Trophoblast cell (in vitro differentiated cells and primary cell): ENCODE measurements around the gene CLEC1B.
"Not testable (repeated sequence)": the region's sequence is repeated elsewhere in the genome, so short reads cannot be mapped to it uniquely, and the experiment has no call there.

Source experiments
- DNase-seq, 2 donors: peaks; one replicate each; pipeline ENCODE4 v3.0.0-alpha.2; 2016
- H2AFZ ChIP-seq: 2 replicates; pipeline ENCODE4 v1.6.1; 2013; ENCODE audit warnings: low read length, moderate library complexity, mild to moderate bottlenecking; ENCODE audit not compliant: insufficient read depth, poor library complexity
- H2AK5ac ChIP-seq: 2 replicates; pipeline ENCODE4 v1.6.1; 2013; ENCODE audit warnings: mild to moderate bottlenecking, low read length
- H2BK120ac ChIP-seq: 2 replicates; pipeline ENCODE4 v1.6.1; 2013; ENCODE audit warnings: low read length, mild to moderate bottlenecking, moderate library complexity; ENCODE audit not compliant: insufficient read depth, poor library complexity
- H2BK12ac ChIP-seq: 2 replicates; pipeline ENCODE4 v1.6.1; 2013; ENCODE audit warnings: mild to moderate bottlenecking, low read length, moderate library complexity
- H2BK5ac ChIP-seq: 2 replicates; pipeline ENCODE4 v1.6.1; 2013; ENCODE audit warnings: low read length, low read depth, moderate library complexity, mild to moderate bottlenecking; ENCODE audit not compliant: poor library complexity
- H3K14ac ChIP-seq: 2 replicates; pipeline ENCODE4 v1.6.1; 2013; ENCODE audit warnings: mild to moderate bottlenecking, low read length
- H3K18ac ChIP-seq: 2 replicates; pipeline ENCODE4 v1.6.1; 2013; ENCODE audit warnings: mild to moderate bottlenecking, low read length
- H3K23ac ChIP-seq: 2 replicates; pipeline ENCODE4 v1.6.1; 2013; ENCODE audit warnings: low read length
- H3K27ac ChIP-seq: 2 replicates; pipeline ENCODE4 v1.5.1; 2013; ENCODE audit warnings: low read depth, mild to moderate bottlenecking, inconsistent platforms, low read length, moderate library complexity
- H3K27me3 ChIP-seq: 2 replicates; pipeline ENCODE4 v1.6.1; 2013; ENCODE audit warnings: inconsistent platforms, mild to moderate bottlenecking, low read length, moderate library complexity; ENCODE audit not compliant: insufficient read depth
- H3K36me3 ChIP-seq, 2 experiments: 1 replicate in 1 of 2; 2 replicates in 1 of 2; pipeline ENCODE4 v1.6.1; 2013; ENCODE audit warnings: low read length in 2 of 2, mild to moderate bottlenecking in 2 of 2, moderate library complexity in 1 of 2; ENCODE audit not compliant: insufficient read depth in 2 of 2, control insufficient read depth in 1 of 2
- H3K4ac ChIP-seq: 2 replicates; pipeline ENCODE4 v1.6.1; 2013; ENCODE audit warnings: low read depth, mild to moderate bottlenecking, low read length, moderate library complexity
- H3K4me1 ChIP-seq, 2 experiments: 1 replicate in 1 of 2; 2 replicates in 1 of 2; pipeline ENCODE4 v1.6.1; 2013; ENCODE audit warnings: low read length in 2 of 2, mild to moderate bottlenecking in 2 of 2, moderate library complexity in 1 of 2; ENCODE audit not compliant: insufficient read depth in 2 of 2, control insufficient read depth in 1 of 2
- H3K4me2 ChIP-seq: 2 replicates; pipeline ENCODE4 v1.6.1; 2013; ENCODE audit warnings: inconsistent platforms, mild to moderate bottlenecking, low read length, moderate library complexity
- H3K4me3 ChIP-seq: 2 replicates; pipeline ENCODE4 v1.5.1; 2013; ENCODE audit warnings: mild to moderate bottlenecking, low read depth, low read length, inconsistent platforms
- H3K79me1 ChIP-seq: one replicate; pipeline ENCODE4 v1.6.1; 2013; ENCODE audit warnings: low read length
- H3K79me2 ChIP-seq: 2 replicates; pipeline ENCODE4 v1.6.1; 2013; ENCODE audit warnings: low read length, mild to moderate bottlenecking; ENCODE audit not compliant: control insufficient read depth, insufficient read depth, poor library complexity
- H3K9ac ChIP-seq: 2 replicates; pipeline ENCODE4 v1.6.1; 2013; ENCODE audit warnings: mild to moderate bottlenecking, low read length
- H3K9me3 ChIP-seq: 2 replicates; pipeline ENCODE4 v1.6.1; 2013; ENCODE audit warnings: low read depth, mild to moderate bottlenecking, control low read depth, inconsistent platforms, low read length; ENCODE audit not compliant: insufficient read depth
- H4K12ac ChIP-seq: 2 replicates; pipeline ENCODE4 v1.6.1; 2013; ENCODE audit warnings: low read depth, mild to moderate bottlenecking, low read length, moderate library complexity
- H4K8ac ChIP-seq: 2 replicates; pipeline ENCODE4 v1.6.1; 2013; ENCODE audit warnings: low read depth, mild to moderate bottlenecking, low read length, moderate library complexity
- H4K91ac ChIP-seq: one replicate; pipeline ENCODE4 v1.6.1; 2013; ENCODE audit warnings: low read depth, mild to moderate bottlenecking, low read length, moderate library complexity
- WGBS: extraction: QIAGEN DNeasy Blood & Tissue Kit; methylation state at CpG from one replicate; pipeline ENCODE4 v1.1.7; 2013; ENCODE audit warnings: missing lambda C conversion rate; ENCODE audit not compliant: insufficient read length, insufficient coverage; ENCODE audit errors: extremely low coverage; 5-methylcytosine and 5-hydroxymethylcytosine counted together

The CLEC1B gene

DNA sequence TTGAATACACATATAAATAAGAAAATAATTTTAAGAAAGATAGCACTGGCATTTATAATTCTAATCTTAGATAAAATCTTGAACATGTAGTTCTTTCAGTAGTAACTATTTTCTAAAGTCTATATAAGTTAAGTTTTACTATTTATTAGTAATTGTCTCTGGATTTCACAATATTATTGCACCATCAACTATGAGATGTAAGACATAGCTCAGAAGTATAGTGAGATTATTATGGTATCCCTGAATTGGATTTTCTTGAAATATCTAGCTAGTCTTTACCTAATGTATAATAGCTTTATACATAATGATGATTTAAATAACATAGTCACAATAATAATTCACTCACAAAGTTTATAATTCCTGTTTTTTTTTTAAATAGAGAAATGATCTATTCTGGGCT is 21.0 kb downstream of the CLEC1B start:
- Histone ChIP-seq H2BK5ac (no peak overlapping the region), H3K18ac (no peak overlapping the region), H3K27me3 (no peaks in the 10 kb centered on the region), H3K4me1 (no peaks in the 10 kb centered on the region), H3K27ac (no peak overlapping the region), H3K14ac (no peak overlapping the region), H3K4me2 (no peak overlapping the region), H3K23ac (no peak overlapping the region), H2BK12ac (no peak overlapping the region), H3K36me3 (no peaks in the 10 kb centered on the region), H2AFZ (no peak overlapping the region), H3K4ac (no peak overlapping the region), H3K9me3 (peaks cover 7% of the 10 kb centered on the region), H3K9ac (no peak overlapping the region), H3K4me3 (no peak overlapping the region), H4K8ac (no peak overlapping the region), H2AK5ac (no peak overlapping the region), H4K12ac (no peak overlapping the region), H4K91ac (no peak overlapping the region), H3K79me2 (no peaks in the 10 kb centered on the region), H2BK120ac (no peak overlapping the region), H3K79me1 (no peaks in the 10 kb centered on the region)
- DNase-seq, result peak in 1 of 2 donors; percentile 11

DNA sequence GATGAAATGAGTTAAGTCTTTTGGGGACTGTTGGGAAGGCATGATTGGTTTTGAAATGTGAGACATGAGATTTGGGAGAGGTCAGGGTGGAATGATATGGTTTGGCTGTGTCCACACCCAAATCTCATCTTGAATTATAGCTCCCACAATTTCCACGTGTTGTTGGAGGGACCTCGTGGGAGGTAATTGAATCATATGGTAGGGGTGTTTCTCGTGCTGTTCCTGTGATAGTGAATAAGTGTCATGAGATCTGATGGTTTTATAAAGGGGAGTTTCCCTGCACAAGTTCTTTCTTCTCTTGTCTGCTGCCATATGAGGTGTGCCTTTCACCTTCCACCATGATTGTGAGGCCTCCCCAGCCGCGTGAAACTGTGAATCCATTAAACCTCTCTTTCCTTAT is 22.3 kb downstream of the CLEC1B start:
- no CpG with 5 or more reads among the region's 5 CpGs for WGBS
- not testable (repeated sequence) for H3K4me1 ChIP-seq, H3K14ac ChIP-seq, H4K91ac ChIP-seq, H3K4me3 ChIP-seq, H3K9ac ChIP-seq, H3K27me3 ChIP-seq, H2AFZ ChIP-seq, H3K36me3 ChIP-seq, H3K4ac ChIP-seq, H3K18ac ChIP-seq, H3K4me2 ChIP-seq, H2BK12ac ChIP-seq, H3K9me3 ChIP-seq, H3K79me1 ChIP-seq, H3K27ac ChIP-seq, DNase-seq, H4K12ac ChIP-seq, H2BK5ac ChIP-seq, H4K8ac ChIP-seq, H3K79me2 ChIP-seq, H3K23ac ChIP-seq, H2BK120ac ChIP-seq, H2AK5ac ChIP-seq

DNA sequence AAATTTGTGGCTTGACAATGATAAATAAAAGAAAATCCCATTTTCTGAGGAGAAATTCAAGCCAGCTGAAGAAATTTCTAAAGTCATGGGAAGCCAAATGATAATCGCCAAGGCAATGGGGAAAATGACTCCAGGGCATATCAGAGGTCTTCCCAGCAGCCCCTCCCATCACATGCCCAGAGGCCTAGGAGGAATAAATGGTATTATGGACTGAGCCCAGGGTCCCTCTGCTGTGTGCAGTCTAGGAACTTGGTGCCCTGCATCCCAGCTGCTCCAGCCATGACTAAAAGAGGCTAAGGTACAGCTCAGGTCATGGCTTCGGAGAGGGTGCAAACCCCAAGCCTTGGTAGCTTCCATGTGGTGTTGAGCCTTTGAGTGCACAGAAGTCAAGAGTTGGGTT is 23.3 kb downstream of the CLEC1B start:
- Histone ChIP-seq H3K23ac (no peak overlapping the region), H3K4ac (no peak overlapping the region), H2BK120ac (no peak overlapping the region), H2BK12ac (no peak overlapping the region), H3K4me2 (no peak overlapping the region), H3K36me3 (no peaks in the 10 kb centered on the region), H3K9ac (no peak overlapping the region), H3K9me3 (peaks cover 7% of the 10 kb centered on the region), H3K79me2 (no peaks in the 10 kb centered on the region), H3K79me1 (no peaks in the 10 kb centered on the region), H2BK5ac (no peak overlapping the region), H2AFZ (no peak overlapping the region), H3K27ac (no peak overlapping the region), H4K91ac (no peak overlapping the region), H4K8ac (no peak overlapping the region), H3K14ac (no peak overlapping the region), H3K4me3 (no peak overlapping the region), H3K4me1 (no peaks in the 10 kb centered on the region), H4K12ac (no peak overlapping the region), H3K18ac (no peak overlapping the region), H3K27me3 (no peaks in the 10 kb centered on the region), H2AK5ac (no peak overlapping the region)
- DNase-seq, result no peak
- WGBS, result no CpG with 5 or more reads among the region's 2 CpGs

DNA sequence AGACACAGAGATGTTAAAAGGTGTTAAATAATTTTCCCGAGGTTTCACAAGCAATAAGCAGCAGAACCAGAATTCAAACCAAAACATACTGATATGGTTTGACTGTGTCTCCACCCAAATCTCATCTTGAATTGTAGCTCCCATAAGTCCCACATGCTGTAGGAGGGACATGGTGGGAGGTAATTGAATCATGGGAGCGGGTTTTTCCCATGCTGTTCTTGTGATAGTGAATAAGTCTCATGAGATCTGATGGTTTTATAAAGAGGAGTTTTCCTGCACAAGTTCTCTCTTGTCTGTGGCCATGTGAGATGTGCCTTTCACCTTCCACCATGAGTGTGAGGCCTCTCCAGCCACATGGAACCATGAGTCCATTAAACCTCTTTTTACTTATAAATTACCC is 24.2 kb downstream of the CLEC1B start:
- H3K4me2 ChIP-seq, H3K27ac ChIP-seq, H3K4me1 ChIP-seq, H3K9ac ChIP-seq, H2AK5ac ChIP-seq, H4K91ac ChIP-seq, H4K8ac ChIP-seq, H2BK120ac ChIP-seq, H3K36me3 ChIP-seq, H2BK12ac ChIP-seq, H3K79me1 ChIP-seq, H2AFZ ChIP-seq, H3K4me3 ChIP-seq, H3K23ac ChIP-seq, DNase-seq, H2BK5ac ChIP-seq, H3K79me2 ChIP-seq, H3K27me3 ChIP-seq, H3K18ac ChIP-seq, H3K4ac ChIP-seq, H3K9me3 ChIP-seq, H4K12ac ChIP-seq, H3K14ac ChIP-seq: not testable (repeated sequence)
- no CpG with 5 or more reads among the region's 2 CpGs for WGBS

DNA sequence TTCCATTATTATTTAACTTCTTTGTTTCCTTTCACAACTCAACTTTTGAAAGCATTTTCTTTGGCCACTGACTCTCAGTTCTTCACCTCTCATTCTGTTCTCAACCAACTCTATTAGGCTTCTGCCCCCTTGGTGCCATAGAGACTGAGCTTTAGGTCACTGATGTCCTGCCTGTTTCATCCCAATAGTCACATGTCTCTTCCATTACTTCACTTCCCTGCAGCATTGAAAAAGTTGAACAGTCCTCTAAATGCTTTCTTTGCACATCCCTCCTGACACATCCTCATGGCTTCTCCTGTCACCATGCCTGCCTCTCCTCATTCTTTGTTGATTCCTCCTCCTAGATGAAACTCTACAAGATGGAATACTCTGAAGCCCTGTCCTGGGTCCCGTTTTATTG is 25.0 kb downstream of the CLEC1B start:
- Histone ChIP-seq H3K79me1 (no peaks in the 10 kb centered on the region), H3K14ac (no peak overlapping the region), H4K91ac (no peak overlapping the region), H2BK5ac (no peak overlapping the region), H3K27ac (no peak overlapping the region), H3K79me2 (no peaks in the 10 kb centered on the region), H3K4me2 (no peak overlapping the region), H4K8ac (no peak overlapping the region), H3K36me3 (no peaks in the 10 kb centered on the region), H3K4me3 (no peak overlapping the region), H3K4ac (no peak overlapping the region), H2BK12ac (no peak overlapping the region), H2AK5ac (no peak overlapping the region), H3K23ac (no peak overlapping the region), H3K9ac (no peak overlapping the region), H3K4me1 (no peaks in the 10 kb centered on the region), H3K27me3 (no peaks in the 10 kb centered on the region), H3K18ac (no peak overlapping the region), H4K12ac (no peak overlapping the region), H2AFZ (no peak overlapping the region), H3K9me3 (peaks cover 7% of the 10 kb centered on the region), H2BK120ac (no peak overlapping the region)
- no CpG with 5 or more reads among the region's 1 CpG for WGBS
- DNase-seq, result no peak
